ENCODE measurements around the gene XCL1. TPM values are rescaled to one million over a fixed set of nuclear protein-coding genes. Genes with fewer than 3 reads are reported as not detected.

XCL1 gene
- polyA plus RNA-seq, 1 donor from 2014 or later = 2.3 TPM

DNA sequence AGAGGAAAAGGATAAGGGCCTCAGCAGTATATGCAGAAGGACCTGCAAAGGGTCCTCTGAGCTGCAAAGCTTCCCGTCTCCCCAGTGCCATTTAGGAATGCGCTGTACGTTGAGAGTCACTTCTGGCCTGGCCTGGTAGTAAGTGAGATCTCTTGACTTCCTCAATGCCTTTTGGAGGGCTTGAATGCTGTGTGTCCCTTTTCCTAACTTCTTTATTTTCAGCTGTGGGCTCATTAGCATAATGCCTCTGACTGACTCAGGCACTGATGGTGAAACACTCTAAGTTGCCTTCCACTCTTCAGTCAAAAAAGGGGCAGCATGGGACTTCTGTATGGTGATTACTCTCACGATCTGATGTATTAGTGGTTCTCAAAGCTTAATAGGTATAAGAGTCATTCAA, 49.9 kb downstream of the XCL1 start:
- H3K79me2 ChIP-seq (replicated peaks; ENCODE audit: insufficient read depth, low read length) = no peaks in the 10 kb centered on the region
- H3K9me3 ChIP-seq (ENCODE audit: low read length) = no peaks in the 10 kb centered on the region
- no peak overlapping the region for H3K27ac ChIP-seq (ENCODE audit: low read length)
- H4K20me1 ChIP-seq (ENCODE audit: insufficient read depth) = no peaks in the 10 kb centered on the region
- H3K9me2 ChIP-seq (ENCODE audit: insufficient read depth, low read length) = no peaks in the 10 kb centered on the region
- no peak overlapping the region for H2AFZ ChIP-seq (ENCODE audit: low read depth, low read length)
- no peaks in the 10 kb centered on the region for H3F3A ChIP-seq (ENCODE audit: insufficient read depth, low read length, poor library complexity, severe bottlenecking)
- no peaks in the 10 kb centered on the region for H3K36me3 ChIP-seq (ENCODE audit: insufficient read depth, low read length)
- H3K4me2 ChIP-seq (ENCODE audit: low read length) = no peak overlapping the region
- no peaks in the 10 kb centered on the region for H3K27me3 ChIP-seq (ENCODE audit: insufficient read depth, low read depth, low read length)
- TF ChIP-seq POLR2AphosphoS5 (IDR thresholded peaks at IDR 0.05) = no peak
- no peak for TF ChIP-seq TAF1 (IDR thresholded peaks at IDR 0.05; ENCODE audit: low read depth)
- H3K9ac ChIP-seq (ENCODE audit: low read length) = no peak overlapping the region
- no peak overlapping the region for H3K4me3 ChIP-seq (ENCODE audit: low read length)

DNA sequence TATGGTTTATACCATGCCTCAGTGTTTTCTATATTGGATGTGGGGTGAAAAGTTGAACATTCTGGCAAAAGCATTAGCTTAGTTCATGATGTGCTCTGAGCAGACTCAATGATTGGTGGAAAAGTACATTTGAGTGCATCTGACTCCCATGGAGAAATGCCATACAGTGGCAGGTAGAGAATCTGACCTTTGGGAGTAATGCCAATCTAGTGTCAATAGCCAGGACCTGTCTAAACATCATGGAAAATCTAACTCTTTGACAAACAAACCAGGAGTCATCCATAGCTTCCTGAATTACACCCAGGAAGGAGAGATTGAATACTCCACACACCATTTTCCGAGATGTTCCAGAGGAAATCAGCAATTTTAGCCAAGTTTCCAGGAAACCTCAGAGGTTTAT, 51.0 kb downstream of the XCL1 start:
- Histone ChIP-seq H2AFZ (ENCODE audit: low read depth, low read length) (no peak overlapping the region), H3K79me2 (replicated peaks; ENCODE audit: insufficient read depth, low read length) (no peaks in the 10 kb centered on the region), H3K9ac (ENCODE audit: low read length) (no peak overlapping the region), H3K36me3 (ENCODE audit: insufficient read depth, low read length) (no peaks in the 10 kb centered on the region), H3K9me3 (ENCODE audit: low read length) (no peaks in the 10 kb centered on the region), H3K9me2 (ENCODE audit: insufficient read depth, low read length) (no peaks in the 10 kb centered on the region), H3K4me2 (ENCODE audit: low read length) (no peak overlapping the region), H3K27ac (ENCODE audit: low read length) (no peak overlapping the region), H3K4me3 (ENCODE audit: low read length) (no peak overlapping the region), H4K20me1 (ENCODE audit: insufficient read depth) (no peaks in the 10 kb centered on the region), H3K27me3 (ENCODE audit: insufficient read depth, low read depth, low read length) (no peaks in the 10 kb centered on the region), H3F3A (ENCODE audit: insufficient read depth, low read length, poor library complexity, severe bottlenecking) (no peaks in the 10 kb centered on the region)
- TF ChIP-seq EP300 (conservative IDR thresholded peaks at IDR 0.05; ENCODE audit: poor library complexity, severe bottlenecking) = no peak

DNA sequence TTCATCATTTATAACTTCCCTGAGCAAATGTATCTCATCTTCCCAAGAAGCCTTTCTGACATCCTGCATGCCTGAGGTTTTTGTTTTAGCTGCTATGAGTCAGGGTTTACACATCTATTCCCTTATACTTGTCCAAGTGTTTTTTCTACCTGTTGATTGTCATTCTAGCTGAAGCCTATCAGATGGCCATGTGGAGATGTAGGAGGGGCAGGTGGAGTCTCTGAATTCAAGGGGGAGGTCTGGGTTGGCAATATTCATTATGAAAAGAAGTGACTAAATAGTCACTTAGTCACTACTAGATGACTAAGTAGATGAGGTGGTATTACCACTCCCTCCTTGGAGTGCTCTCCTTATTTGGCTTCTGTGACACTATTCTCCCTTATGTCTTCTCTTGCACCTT, 52.4 kb downstream of the XCL1 start:
- no peak overlapping the region for H3K9ac ChIP-seq (ENCODE audit: low read length)
- no peak for TF ChIP-seq EP300 (conservative IDR thresholded peaks at IDR 0.05; ENCODE audit: poor library complexity, severe bottlenecking)
- no peak for TF ChIP-seq RAD21 (conservative IDR thresholded peaks at IDR 0.05)
- TF ChIP-seq, protein P1, sequence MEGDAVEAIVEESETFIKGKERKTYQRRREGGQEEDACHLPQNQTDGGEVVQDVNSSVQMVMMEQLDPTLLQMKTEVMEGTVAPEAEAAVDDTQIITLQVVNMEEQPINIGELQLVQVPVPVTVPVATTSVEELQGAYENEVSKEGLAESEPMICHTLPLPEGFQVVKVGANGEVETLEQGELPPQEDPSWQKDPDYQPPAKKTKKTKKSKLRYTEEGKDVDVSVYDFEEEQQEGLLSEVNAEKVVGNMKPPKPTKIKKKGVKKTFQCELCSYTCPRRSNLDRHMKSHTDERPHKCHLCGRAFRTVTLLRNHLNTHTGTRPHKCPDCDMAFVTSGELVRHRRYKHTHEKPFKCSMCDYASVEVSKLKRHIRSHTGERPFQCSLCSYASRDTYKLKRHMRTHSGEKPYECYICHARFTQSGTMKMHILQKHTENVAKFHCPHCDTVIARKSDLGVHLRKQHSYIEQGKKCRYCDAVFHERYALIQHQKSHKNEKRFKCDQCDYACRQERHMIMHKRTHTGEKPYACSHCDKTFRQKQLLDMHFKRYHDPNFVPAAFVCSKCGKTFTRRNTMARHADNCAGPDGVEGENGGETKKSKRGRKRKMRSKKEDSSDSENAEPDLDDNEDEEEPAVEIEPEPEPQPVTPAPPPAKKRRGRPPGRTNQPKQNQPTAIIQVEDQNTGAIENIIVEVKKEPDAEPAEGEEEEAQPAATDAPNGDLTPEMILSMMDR (IDR thresholded peaks at IDR 0.05; ENCODE audit: poor library complexity, severe bottlenecking) = no peak
- TF ChIP-seq EZH2 (IDR thresholded peaks at IDR 0.05; ENCODE audit: borderline replicate concordance, insufficient read depth, low read length, poor library complexity, severe bottlenecking) = no peak
- no peak overlapping the region for H3K4me2 ChIP-seq (ENCODE audit: low read length)
- no peaks in the 10 kb centered on the region for H3K9me3 ChIP-seq (ENCODE audit: low read length)
- no peak overlapping the region for H2AFZ ChIP-seq (ENCODE audit: low read depth, low read length)
- H3K27me3 ChIP-seq (ENCODE audit: insufficient read depth, low read depth, low read length) = no peaks in the 10 kb centered on the region
- H3K9me2 ChIP-seq (ENCODE audit: insufficient read depth, low read length) = no peaks in the 10 kb centered on the region
- no peaks in the 10 kb centered on the region for H3F3A ChIP-seq (ENCODE audit: insufficient read depth, low read length, poor library complexity, severe bottlenecking)
- H3K4me3 ChIP-seq (ENCODE audit: low read length) = no peak overlapping the region
- no peaks in the 10 kb centered on the region for H3K36me3 ChIP-seq (ENCODE audit: insufficient read depth, low read length)
- no peak overlapping the region for H3K27ac ChIP-seq (ENCODE audit: low read length)
- H4K20me1 ChIP-seq (ENCODE audit: insufficient read depth) = no peaks in the 10 kb centered on the region
- no peaks in the 10 kb centered on the region for H3K79me2 ChIP-seq (replicated peaks; ENCODE audit: insufficient read depth, low read length)

DNA sequence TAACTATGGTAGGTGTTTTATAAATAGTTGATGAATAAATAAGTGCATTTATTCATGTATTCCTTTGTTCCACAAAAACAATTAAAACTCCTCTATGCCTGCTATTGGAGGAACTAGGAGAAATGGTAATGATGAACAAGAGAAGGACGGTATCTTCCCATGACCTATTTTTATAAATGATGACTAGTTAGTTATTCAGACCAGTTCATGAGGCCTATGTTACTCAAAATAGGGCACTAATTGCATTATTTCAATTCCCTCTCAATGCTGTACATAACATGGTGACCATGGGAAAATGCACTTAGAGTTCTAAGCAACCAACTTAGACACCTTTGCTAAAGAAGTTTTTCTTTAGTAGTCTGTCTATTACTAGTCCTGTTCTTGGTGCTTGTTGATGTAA, 53.1 kb downstream of the XCL1 start:
- no peaks in the 10 kb centered on the region for H3K36me3 ChIP-seq (ENCODE audit: insufficient read depth, low read length)
- no peaks in the 10 kb centered on the region for H3K9me2 ChIP-seq (ENCODE audit: insufficient read depth, low read length)
- no peaks in the 10 kb centered on the region for H3K27me3 ChIP-seq (ENCODE audit: insufficient read depth, low read depth, low read length)
- no peak for TF ChIP-seq SMC3 (conservative IDR thresholded peaks at IDR 0.05; ENCODE audit: poor library complexity)
- TF ChIP-seq RAD21 (conservative IDR thresholded peaks at IDR 0.05) = no peak
- TF ChIP-seq, protein P2, sequence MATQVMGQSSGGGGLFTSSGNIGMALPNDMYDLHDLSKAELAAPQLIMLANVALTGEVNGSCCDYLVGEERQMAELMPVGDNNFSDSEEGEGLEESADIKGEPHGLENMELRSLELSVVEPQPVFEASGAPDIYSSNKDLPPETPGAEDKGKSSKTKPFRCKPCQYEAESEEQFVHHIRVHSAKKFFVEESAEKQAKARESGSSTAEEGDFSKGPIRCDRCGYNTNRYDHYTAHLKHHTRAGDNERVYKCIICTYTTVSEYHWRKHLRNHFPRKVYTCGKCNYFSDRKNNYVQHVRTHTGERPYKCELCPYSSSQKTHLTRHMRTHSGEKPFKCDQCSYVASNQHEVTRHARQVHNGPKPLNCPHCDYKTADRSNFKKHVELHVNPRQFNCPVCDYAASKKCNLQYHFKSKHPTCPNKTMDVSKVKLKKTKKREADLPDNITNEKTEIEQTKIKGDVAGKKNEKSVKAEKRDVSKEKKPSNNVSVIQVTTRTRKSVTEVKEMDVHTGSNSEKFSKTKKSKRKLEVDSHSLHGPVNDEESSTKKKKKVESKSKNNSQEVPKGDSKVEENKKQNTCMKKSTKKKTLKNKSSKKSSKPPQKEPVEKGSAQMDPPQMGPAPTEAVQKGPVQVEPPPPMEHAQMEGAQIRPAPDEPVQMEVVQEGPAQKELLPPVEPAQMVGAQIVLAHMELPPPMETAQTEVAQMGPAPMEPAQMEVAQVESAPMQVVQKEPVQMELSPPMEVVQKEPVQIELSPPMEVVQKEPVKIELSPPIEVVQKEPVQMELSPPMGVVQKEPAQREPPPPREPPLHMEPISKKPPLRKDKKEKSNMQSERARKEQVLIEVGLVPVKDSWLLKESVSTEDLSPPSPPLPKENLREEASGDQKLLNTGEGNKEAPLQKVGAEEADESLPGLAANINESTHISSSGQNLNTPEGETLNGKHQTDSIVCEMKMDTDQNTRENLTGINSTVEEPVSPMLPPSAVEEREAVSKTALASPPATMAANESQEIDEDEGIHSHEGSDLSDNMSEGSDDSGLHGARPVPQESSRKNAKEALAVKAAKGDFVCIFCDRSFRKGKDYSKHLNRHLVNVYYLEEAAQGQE (IDR thresholded peaks at IDR 0.05; ENCODE audit: borderline replicate concordance) = no peak
- no peak for TF ChIP-seq EZH2 (IDR thresholded peaks at IDR 0.05; ENCODE audit: borderline replicate concordance, insufficient read depth, low read length, poor library complexity, severe bottlenecking)
- no peak for TF ChIP-seq TAF1 (IDR thresholded peaks at IDR 0.05; ENCODE audit: low read depth)
- no peak for TF ChIP-seq MXI1 (conservative IDR thresholded peaks at IDR 0.05; ENCODE audit: poor library complexity, severe bottlenecking)
- TF ChIP-seq POLR2AphosphoS5 (IDR thresholded peaks at IDR 0.05) = no peak
- no peak for TF ChIP-seq EP300 (conservative IDR thresholded peaks at IDR 0.05; ENCODE audit: poor library complexity, severe bottlenecking)
- TF ChIP-seq, protein P1 (IDR thresholded peaks at IDR 0.05; ENCODE audit: poor library complexity, severe bottlenecking) = no peak
- no peak overlapping the region for H3K4me3 ChIP-seq (ENCODE audit: low read length)
- H2AFZ ChIP-seq (ENCODE audit: low read depth, low read length) = no peak overlapping the region
- H4K20me1 ChIP-seq (ENCODE audit: insufficient read depth) = no peaks in the 10 kb centered on the region
- no peak overlapping the region for H3K27ac ChIP-seq (ENCODE audit: low read length)
- no peak overlapping the region for H3K9ac ChIP-seq (ENCODE audit: low read length)
- no peaks in the 10 kb centered on the region for H3K9me3 ChIP-seq (ENCODE audit: low read length)
- H3F3A ChIP-seq (ENCODE audit: insufficient read depth, low read length, poor library complexity, severe bottlenecking) = no peaks in the 10 kb centered on the region
- H3K4me2 ChIP-seq (ENCODE audit: low read length) = no peak overlapping the region
- no peaks in the 10 kb centered on the region for H3K79me2 ChIP-seq (replicated peaks; ENCODE audit: insufficient read depth, low read length)

All from neural cell (in vitro differentiated cells).